NCI-H524 (cell line): ENCODE data around the gene FILIP1L.
A peak's percentile ranks its signal among the peaks of the same experiment; 100 is the strongest.
"Not testable (repeated sequence)": the region's sequence is repeated elsewhere in the genome, so short reads cannot be mapped to it uniquely, and the experiment has no call there.

Experiments used
- DNase-seq, 2 experiments: peaks; one replicate each; lab custom pipeline; 2025; lab: John Stamatoyannopoulos, UW

The FILIP1L gene

DNA sequence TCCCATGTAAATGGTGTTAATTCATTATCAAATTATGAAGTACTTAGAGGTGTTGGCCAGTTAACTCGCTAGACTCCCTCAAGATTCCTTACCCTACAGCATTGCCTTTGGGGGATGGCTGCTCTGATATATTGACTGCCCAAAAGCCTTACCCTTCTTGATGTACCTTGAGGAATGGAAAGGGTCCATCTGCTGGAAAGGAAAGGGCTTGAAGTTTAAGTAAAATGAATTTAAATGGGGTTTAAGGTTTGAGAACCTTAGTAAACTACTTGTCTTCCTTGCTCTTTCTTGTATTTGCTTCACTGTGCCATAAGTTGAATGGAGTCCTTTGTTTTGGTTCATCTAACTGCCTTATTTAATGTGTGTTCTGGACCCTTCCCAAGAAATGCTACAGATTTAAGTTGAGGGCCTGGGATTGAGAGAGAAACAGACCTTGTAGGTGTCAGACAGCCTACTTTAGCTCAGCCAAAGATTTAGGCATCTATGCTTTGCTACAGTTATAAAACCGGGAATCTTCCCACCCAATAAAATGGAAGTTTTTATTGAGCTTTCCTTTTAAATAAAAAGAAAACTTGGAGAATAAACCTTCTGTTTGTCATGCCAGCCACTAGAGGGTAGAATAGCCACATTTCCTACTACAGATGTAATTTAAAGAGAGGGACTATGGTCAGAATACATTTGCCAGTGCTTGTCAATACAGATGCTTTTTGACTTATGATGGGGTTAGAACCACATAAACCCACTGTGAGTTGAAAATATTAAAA lies 271.3 kb downstream of the FILIP1L start:
- DNase-seq: peak in 1 of 2 experiments; percentile 56

- not testable (repeated sequence) for DNase-seq
Measured at GRCh38 chr3:99841949-99842348, 272.4 kb downstream of the FILIP1L start.

GRCh38 chr3:99839613-99840012 lies 274.7 kb downstream of the FILIP1L start:
- no peak for DNase-seq

GRCh38 chr3:99838755-99839154 lies 275.5 kb downstream of the FILIP1L start:
- no peak for DNase-seq

DNA sequence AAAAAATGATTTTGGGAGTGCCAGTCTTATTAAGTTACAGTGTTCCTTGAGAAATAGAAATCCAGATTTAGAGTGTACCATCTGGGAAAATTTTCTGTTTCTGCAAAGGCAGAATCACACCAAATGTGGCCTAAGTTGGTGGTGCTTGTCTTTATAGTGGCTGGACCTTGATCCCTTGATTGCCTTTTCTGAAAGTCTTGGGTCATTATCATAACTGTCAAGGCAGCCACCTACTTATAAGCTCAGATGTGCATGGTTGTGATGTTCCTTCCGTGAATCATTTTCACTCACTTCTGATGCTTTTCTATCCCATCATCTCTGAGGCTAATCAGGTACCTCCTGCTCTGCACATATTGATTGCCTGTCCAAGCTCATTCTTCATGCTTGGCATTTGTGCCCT lies 276.6 kb downstream of the FILIP1L start:
- DNase-seq: peak in 1 of 2 experiments; percentile 39

- DNase-seq: no peak
Measured at GRCh38 chr3:99836681-99837080, 277.6 kb downstream of the FILIP1L start.

- DNase-seq: no peak
Measured at GRCh38 chr3:99834211-99834957, 279.9 kb downstream of the FILIP1L start.

- DNase-seq: no peak
Measured at GRCh38 chr3:99833617-99834205, 280.6 kb downstream of the FILIP1L start.

GRCh38 chr3:99829844-99830243 lies 284.5 kb downstream of the FILIP1L start:
- no peak for DNase-seq

DNA sequence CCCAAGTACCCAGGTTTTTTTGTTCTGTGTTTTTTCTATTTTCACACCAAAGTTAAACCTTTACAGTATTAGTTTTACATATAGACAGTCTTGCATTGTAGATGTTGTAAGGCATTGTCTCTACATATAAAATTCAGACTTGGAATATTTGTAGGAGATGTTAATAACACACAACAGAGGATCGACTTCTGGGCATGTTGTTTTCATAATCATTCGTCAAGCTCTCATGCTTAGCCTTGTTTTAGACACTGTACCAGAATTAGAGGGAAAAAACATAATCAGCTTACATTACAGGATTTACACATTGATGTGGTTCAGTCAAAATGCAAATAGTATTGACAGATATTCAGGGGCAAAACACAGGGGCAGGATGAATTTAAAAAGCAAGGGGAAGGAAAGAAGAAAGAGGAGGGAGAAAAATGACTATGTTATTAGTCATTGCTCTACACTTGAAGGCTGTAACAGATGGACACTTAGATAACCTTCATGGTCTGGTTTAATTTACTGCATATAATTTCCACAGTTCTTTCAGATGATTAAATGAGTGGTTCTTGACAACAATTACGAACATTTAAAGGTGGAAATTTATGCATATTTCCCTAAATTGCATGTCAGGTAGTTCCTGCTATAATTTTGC lies 289.2 kb downstream of the FILIP1L start:
- peak; percentile 21 to 49 for DNase-seq

DNA sequence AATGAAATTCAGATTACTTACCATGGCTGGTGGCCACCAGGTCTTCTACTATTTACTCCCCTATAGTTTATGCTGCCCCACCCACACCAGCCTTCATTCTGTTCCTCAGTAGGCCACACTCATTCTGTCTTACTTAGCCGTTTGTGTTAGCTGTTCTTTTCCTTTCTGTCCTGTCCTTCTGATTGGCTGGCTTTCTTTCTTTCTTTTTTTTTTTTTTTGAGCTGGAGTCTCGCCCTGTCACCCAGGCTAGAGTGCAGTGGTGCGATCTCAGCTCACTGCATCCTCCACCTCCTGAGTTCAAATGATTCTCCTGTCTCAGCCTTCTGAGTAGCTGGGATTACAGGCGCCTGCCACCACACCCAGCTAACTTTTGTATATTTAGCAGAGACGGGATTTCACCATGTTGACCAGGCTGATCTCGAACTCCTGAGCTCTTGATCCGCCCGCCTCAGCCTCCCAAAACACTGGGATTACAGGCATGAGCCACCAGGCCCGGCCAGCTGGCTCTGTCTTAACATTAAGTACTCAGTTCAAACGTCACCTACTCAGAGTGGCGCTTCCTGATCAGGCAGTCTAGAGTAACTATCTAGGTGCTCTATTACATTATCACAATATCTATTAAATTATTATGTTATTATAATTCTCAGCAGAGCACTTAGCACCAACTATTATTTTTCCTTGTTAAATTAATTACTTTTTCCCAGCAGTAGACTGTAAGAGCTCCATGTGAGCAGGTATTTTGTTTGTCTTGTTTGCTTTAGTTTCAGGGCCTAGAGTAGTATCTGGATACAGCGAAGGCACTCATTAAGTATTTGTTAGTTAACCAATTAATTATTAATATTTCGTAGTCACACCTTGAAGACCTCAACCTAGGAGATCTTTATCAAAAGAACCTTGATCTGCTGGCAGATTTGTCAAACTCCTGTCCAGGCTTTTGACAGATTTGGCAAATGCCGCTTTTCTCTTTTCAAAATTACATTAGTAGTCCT lies 290.3 kb downstream of the FILIP1L start:
- DNase-seq: peak; percentile 17 to 72

GRCh38 chr3:99818818-99819217 lies 295.5 kb downstream of the FILIP1L start:
- DNase-seq: no peak

DNA sequence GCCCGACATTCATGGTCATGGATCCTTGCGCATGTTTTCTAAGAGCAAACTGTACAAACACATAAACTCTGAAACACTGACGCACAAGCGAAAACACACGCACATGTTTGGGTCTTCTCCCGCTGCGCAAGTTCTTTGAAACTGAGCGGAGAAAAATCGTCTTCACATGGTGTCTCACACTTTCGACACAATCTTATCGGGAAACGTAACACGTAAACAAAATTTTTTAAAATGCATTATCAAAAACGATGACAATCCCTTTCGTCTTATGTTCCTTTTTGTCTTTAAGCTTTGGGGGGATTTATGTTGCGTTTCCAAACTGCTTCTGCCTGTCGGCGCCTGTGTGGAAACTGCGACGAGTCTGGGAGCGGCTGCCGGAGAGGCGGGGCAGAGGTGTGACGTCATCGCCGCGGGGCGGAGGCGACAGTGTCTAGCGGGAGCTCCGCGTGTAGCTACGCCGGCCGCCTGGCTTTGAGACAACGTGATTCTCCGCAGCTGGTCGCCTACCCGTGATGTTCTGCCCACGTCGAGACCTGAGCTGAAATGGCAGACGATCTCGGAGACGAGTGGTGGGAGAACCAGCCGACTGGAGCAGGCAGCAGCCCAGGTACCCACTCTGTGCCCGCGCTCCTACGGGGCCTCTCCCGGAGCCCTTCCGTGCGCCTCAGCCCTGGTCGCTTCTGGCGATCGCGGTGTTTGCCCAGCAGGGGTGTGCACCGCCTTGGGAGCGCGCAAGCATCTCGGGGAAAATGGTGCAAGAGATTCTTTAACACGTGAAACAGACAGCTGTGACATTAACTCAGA lies 296.7 kb downstream of the FILIP1L start, which contains the start of gene CMSS1:
TSS of gene CMSS1 (plus strand) at position 426 of the 804 bp plus-strand sequence.
- DNase-seq: peak; percentile 89 to 92

DNA sequence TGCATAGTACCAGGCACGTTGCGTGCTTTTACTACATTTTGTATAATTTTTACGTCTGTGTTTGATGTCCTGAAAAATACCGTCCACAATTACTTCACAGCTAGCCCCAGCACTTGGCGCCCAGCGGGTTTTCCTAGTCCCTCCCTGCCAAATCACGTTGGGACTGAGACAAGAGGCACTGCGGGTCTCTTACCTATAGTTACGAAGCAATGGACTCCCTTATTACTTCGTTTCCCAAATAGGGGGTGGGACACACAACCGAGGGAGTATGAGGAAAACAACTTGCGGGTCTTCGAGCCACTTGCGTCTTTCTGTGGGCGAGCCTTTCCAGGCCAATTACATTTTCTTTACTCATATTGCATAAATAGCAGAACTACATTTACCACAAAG lies 297.3 kb downstream of the FILIP1L start:
- DNase-seq: peak; percentile 50 to 66

- no peak for DNase-seq
Measured at GRCh38 chr3:99810403-99810802, 303.9 kb downstream of the FILIP1L start.

DNA sequence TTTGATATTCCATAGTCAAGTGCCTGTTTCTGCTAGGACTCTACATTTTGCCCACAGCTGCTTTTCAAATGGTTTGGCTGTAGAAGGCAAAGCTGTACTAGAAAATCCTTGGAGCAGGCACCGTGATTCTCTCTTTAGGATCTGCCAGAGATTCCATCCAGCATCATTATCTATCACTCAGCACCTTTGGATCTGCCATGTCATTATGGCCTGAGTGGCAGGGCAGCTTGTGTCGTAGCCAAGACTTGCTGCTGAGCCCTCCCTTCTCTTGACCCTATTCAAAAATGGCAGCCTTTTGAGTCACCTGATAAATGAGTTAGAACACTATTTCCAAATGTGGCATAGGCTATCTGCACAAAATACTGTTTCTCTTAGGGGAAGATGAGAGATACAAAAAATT lies 304.7 kb downstream of the FILIP1L start:
- DNase-seq: no peak

DNA sequence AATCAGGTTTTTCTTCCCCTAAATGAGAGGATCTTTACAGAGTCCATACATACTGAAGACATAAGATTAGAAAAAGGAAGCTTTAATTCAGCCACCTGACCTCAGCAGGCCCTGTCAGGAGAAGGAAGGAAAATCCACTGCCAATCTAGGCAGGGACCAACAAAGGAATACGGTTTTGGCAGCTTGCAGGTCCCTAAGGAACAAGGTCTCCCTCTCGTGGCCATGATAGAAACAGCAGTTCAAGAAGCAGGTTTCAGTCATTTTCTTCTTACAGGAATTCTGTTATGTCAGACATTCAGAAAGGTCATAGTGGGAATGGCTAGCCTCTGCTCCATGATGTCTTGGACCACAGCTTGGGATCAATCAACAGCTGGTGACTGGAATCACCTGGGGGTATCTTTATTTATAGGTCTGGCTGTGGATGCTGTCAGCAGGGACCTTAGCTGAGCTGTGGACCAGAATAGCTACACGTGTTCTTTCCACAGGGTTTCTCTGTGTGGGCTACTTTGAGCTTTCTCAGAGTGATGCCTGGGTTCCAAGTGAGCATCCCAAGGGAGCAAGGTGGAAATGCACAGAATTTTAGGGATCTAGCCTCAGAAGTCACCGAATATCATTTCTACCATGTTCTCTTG lies 306.0 kb downstream of the FILIP1L start:
- peak; percentile 23 to 78 for DNase-seq

DNA sequence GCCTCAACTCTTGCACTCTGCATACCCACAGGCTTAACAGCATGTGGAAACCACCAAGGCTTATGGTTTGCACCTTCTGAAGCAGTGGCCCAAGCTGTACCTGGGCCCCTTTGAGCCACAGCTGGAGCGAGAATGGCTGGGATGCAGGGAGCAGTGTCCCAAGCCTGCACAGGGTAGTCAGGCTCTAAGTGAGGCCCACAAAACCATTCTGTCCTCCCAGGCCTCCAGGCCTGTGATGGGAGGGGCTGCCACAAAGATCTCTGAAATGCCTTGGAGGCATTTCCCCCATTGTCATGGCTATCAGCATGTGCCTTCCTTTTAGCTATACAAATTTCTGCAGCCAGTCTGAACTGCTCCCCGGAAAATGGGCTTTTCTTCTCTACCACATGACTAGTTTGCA lies 309.1 kb downstream of the FILIP1L start:
- no peak for DNase-seq

- no peak for DNase-seq
Measured at GRCh38 chr3:99803297-99803696, 311.0 kb downstream of the FILIP1L start.

GRCh38 chr3:99799422-99799821 lies 314.9 kb downstream of the FILIP1L start:
- DNase-seq: no peak
